ENCODE data around the gene CYP4F2. TPM values are rescaled to one million over a fixed set of nuclear protein-coding genes. Genes with fewer than 3 reads are reported as not detected.

Gene CYP4F2
- polyA plus RNA-seq, 1 donor from 2014 or later = not detected

GRCh38 chr19:15919243-15919642 lies 21.4 kb upstream of the CYP4F2 start:
- H3K4me3 ChIP-seq (ENCODE audit: low read length) = no peak overlapping the region
- H3K27ac ChIP-seq (ENCODE audit: low read length) = no peak overlapping the region
- peaks cover 6% of the 10 kb centered on the region for H3K9me3 ChIP-seq (ENCODE audit: low read length)
- no peaks in the 10 kb centered on the region for H3K9me2 ChIP-seq (ENCODE audit: insufficient read depth, low read length)
- no peaks in the 10 kb centered on the region for H3K36me3 ChIP-seq (ENCODE audit: insufficient read depth, low read length)
- no peaks in the 10 kb centered on the region for H3F3A ChIP-seq (ENCODE audit: insufficient read depth, low read length, poor library complexity, severe bottlenecking)
- H2AFZ ChIP-seq (ENCODE audit: low read depth, low read length) = no peak overlapping the region
- H3K27me3 ChIP-seq (ENCODE audit: insufficient read depth, low read depth, low read length) = no peaks in the 10 kb centered on the region
- H3K4me2 ChIP-seq (ENCODE audit: low read length) = no peak overlapping the region
- TF ChIP-seq EP300 (conservative IDR thresholded peaks at IDR 0.05; ENCODE audit: poor library complexity, severe bottlenecking) (no peak), POLR2AphosphoS5 (IDR thresholded peaks at IDR 0.05) (no peak), TAF1 (IDR thresholded peaks at IDR 0.05; ENCODE audit: low read depth) (no peak), MXI1 (conservative IDR thresholded peaks at IDR 0.05; ENCODE audit: poor library complexity, severe bottlenecking) (no peak), RAD21 (conservative IDR thresholded peaks at IDR 0.05) (no peak), CTCF (IDR thresholded peaks at IDR 0.05; ENCODE audit: poor library complexity, severe bottlenecking) (no peak), SMC3 (conservative IDR thresholded peaks at IDR 0.05; ENCODE audit: poor library complexity) (no peak), EZH2 (IDR thresholded peaks at IDR 0.05; ENCODE audit: borderline replicate concordance, insufficient read depth, low read length, poor library complexity, severe bottlenecking) (no peak), REST (IDR thresholded peaks at IDR 0.05; ENCODE audit: borderline replicate concordance) (no peak)
- no peaks in the 10 kb centered on the region for H4K20me1 ChIP-seq (ENCODE audit: insufficient read depth)
- H3K79me2 ChIP-seq (replicated peaks; ENCODE audit: insufficient read depth, low read length) = no peaks in the 10 kb centered on the region
- H3K9ac ChIP-seq (ENCODE audit: low read length) = no peak overlapping the region

- Histone ChIP-seq H3K9me3 (ENCODE audit: low read length) (peaks cover 6% of the 10 kb centered on the region), H3K4me3 (ENCODE audit: low read length) (no peak overlapping the region), H3K36me3 (ENCODE audit: insufficient read depth, low read length) (no peaks in the 10 kb centered on the region)
These were observed 17.2 kb upstream of the CYP4F2 start for GRCh38 chr19:15915109-15915508.

More at GRCh38 chr19:15915109-15915508, 17.2 kb upstream of the CYP4F2 start:
- H3K9ac ChIP-seq (ENCODE audit: low read length) = no peak overlapping the region
- H3F3A ChIP-seq (ENCODE audit: insufficient read depth, low read length, poor library complexity, severe bottlenecking) = no peaks in the 10 kb centered on the region
- H3K9me2 ChIP-seq (ENCODE audit: insufficient read depth, low read length) = no peaks in the 10 kb centered on the region
- no peak overlapping the region for H3K4me2 ChIP-seq (ENCODE audit: low read length)
- no peaks in the 10 kb centered on the region for H3K79me2 ChIP-seq (replicated peaks; ENCODE audit: insufficient read depth, low read length)
- no peaks in the 10 kb centered on the region for H4K20me1 ChIP-seq (ENCODE audit: insufficient read depth)
- no peak overlapping the region for H3K27ac ChIP-seq (ENCODE audit: low read length)
- no peaks in the 10 kb centered on the region for H3K27me3 ChIP-seq (ENCODE audit: insufficient read depth, low read depth, low read length)
- no peak for TF ChIP-seq CTCF (IDR thresholded peaks at IDR 0.05; ENCODE audit: poor library complexity, severe bottlenecking)
- TF ChIP-seq MXI1 (conservative IDR thresholded peaks at IDR 0.05; ENCODE audit: poor library complexity, severe bottlenecking) = no peak
- no peak for TF ChIP-seq TAF1 (IDR thresholded peaks at IDR 0.05; ENCODE audit: low read depth)
- TF ChIP-seq EP300 (conservative IDR thresholded peaks at IDR 0.05; ENCODE audit: poor library complexity, severe bottlenecking) = no peak
- TF ChIP-seq REST (IDR thresholded peaks at IDR 0.05; ENCODE audit: borderline replicate concordance) = no peak
- no peak for TF ChIP-seq EZH2 (IDR thresholded peaks at IDR 0.05; ENCODE audit: borderline replicate concordance, insufficient read depth, low read length, poor library complexity, severe bottlenecking)
- TF ChIP-seq RAD21 (conservative IDR thresholded peaks at IDR 0.05) = no peak
- no peak for TF ChIP-seq POLR2AphosphoS5 (IDR thresholded peaks at IDR 0.05)
- no peak for TF ChIP-seq SMC3 (conservative IDR thresholded peaks at IDR 0.05; ENCODE audit: poor library complexity)
- no peak overlapping the region for H2AFZ ChIP-seq (ENCODE audit: low read depth, low read length)

Measured in neural cell (in vitro differentiated cells).